ENCODE results near the gene DGLUCY. TPM values are rescaled to one million over a fixed set of nuclear protein-coding genes. Genes with fewer than 3 reads are reported as not detected.

DGLUCY gene
- polyA plus RNA-seq, 2 donors = 18.0 to 26.1 TPM

DNA sequence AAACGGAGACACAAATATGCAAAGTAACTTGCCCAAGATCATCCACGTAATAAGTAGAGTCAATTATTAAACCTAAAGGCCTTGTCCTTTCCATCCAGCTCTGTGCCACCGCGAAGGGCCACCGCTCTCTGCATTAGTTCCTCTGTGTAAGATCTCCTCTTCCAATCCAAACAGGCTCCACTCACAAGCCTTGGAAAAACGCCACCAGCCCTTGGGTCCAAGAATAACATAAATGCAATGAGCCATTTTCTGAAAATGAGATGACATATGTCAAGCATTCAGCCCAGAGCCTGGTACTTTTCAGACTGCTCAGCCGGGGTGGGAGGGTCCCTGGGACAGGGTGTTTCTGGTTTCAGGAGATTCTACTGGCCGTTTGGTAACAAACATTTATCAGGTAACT is 30.0 kb downstream of the DGLUCY start:
- H3K4me1 ChIP-seq (ENCODE audit: control insufficient read depth in 2 of 2, insufficient read depth in 2 of 2, low read length in 1 of 2) = peaks cover 0 to 2% of the 10 kb centered on the region in 2 donors
- 78 to 83% methylated on average over 8 of the region's 8 CpGs for WGBS, 2 donors
- H3K4me3 ChIP-seq (ENCODE audit: low read depth in 1 of 2, low read length in 2 of 2) = no peak overlapping the region
- H3K27ac ChIP-seq (ENCODE audit: low read depth in 2 of 2, low read length in 1 of 2) = no peak overlapping the region
- peaks cover 0 to 14% of the 10 kb centered on the region in 2 donors for H3K36me3 ChIP-seq (ENCODE audit: control insufficient read depth in 2 of 2, insufficient read depth in 2 of 2, low read length in 1 of 2)
- H3K27me3 ChIP-seq (ENCODE audit: control insufficient read depth in 1 of 2, insufficient read depth in 2 of 2, low read length in 2 of 2) = no peaks in the 10 kb centered on the region
- H3K9me3 ChIP-seq (ENCODE audit: control insufficient read depth in 2 of 2, insufficient read depth in 1 of 2, low read depth in 1 of 2, low read length in 1 of 2) = no peaks in the 10 kb centered on the region

DNA sequence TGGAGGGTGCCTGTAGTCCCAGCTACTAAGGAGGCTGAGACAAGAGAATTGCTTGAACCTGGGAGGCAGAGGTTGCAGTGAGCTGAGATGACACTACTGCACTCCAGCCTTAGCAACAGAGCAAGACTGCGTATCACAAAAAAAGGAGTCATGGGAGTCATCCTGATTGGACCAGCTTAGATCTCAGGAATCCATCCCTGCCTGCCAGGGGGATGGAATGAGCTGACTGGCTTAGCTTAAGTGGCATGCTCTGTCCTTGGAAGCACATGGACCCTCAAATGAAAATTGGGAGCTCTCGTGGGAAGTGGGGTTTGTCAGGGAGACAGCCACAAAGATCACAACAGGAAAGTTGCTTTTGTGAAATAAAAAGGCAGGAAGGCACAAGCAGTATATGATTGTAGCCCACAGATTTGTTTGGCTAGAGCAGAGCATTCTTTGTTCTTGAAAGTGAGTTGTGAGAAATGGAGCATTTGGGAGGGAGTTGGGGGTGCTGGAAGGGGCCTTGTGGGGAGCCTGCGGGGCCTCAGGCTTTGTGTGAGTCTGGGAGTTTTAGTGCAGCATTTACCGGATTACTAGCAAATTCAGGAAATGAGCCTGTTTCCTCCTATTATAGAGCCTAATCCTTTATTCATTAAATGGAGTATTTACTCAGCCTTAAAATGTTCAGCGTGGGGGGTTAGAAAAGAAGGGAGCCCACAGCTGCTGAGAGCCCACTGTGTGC is 30.7 kb downstream of the DGLUCY start:
- Histone ChIP-seq H3K36me3 (ENCODE audit: control insufficient read depth in 2 of 2, insufficient read depth in 2 of 2, low read length in 1 of 2) (peaks cover 0 to 12% of the 10 kb centered on the region in 2 donors), H3K4me1 (ENCODE audit: control insufficient read depth in 2 of 2, insufficient read depth in 2 of 2, low read length in 1 of 2) (peaks cover 2 to 3% of the 10 kb centered on the region in 2 donors), H3K27me3 (ENCODE audit: control insufficient read depth in 1 of 2, insufficient read depth in 2 of 2, low read length in 2 of 2) (no peaks in the 10 kb centered on the region), H3K9me3 (ENCODE audit: control insufficient read depth in 2 of 2, insufficient read depth in 1 of 2, low read depth in 1 of 2, low read length in 1 of 2) (no peaks in the 10 kb centered on the region), H3K27ac (ENCODE audit: low read depth in 2 of 2, low read length in 1 of 2) (peak overlapping the region; percentile 4 to 70), H3K4me3 (ENCODE audit: low read depth in 1 of 2, low read length in 2 of 2) (no peak overlapping the region)
- WGBS, 2 donors = 70 to 72% methylated on average over 5 of the region's 5 CpGs

- no peaks in the 10 kb centered on the region for H3K27me3 ChIP-seq (ENCODE audit: control insufficient read depth in 1 of 2, insufficient read depth in 2 of 2, low read length in 2 of 2)
- 88 to 93% methylated on average over 11 of the region's 11 CpGs for WGBS, 2 donors
- H3K4me3 ChIP-seq (ENCODE audit: low read depth in 1 of 2, low read length in 2 of 2) = no peak overlapping the region
- no peaks in the 10 kb centered on the region for H3K9me3 ChIP-seq (ENCODE audit: control insufficient read depth in 2 of 2, insufficient read depth in 1 of 2, low read depth in 1 of 2, low read length in 1 of 2)
- H3K4me1 ChIP-seq (ENCODE audit: control insufficient read depth in 2 of 2, insufficient read depth in 2 of 2, low read length in 1 of 2) = peaks cover 2 to 3% of the 10 kb centered on the region in 2 donors
- peaks cover 0 to 12% of the 10 kb centered on the region in 2 donors for H3K36me3 ChIP-seq (ENCODE audit: control insufficient read depth in 2 of 2, insufficient read depth in 2 of 2, low read length in 1 of 2)
- peak overlapping the region in 1 of 2 donors; percentile 19 for H3K27ac ChIP-seq (ENCODE audit: low read depth in 2 of 2, low read length in 1 of 2)
Measured at GRCh38 chr14:91145391-91146160, 31.7 kb downstream of the DGLUCY start.

- H3K4me1 ChIP-seq (ENCODE audit: control insufficient read depth in 2 of 2, insufficient read depth in 2 of 2, low read length in 1 of 2) = peaks cover 2 to 3% of the 10 kb centered on the region in 2 donors
Measured at GRCh38 chr14:91146661-91147060, 32.8 kb downstream of the DGLUCY start.

DNA sequence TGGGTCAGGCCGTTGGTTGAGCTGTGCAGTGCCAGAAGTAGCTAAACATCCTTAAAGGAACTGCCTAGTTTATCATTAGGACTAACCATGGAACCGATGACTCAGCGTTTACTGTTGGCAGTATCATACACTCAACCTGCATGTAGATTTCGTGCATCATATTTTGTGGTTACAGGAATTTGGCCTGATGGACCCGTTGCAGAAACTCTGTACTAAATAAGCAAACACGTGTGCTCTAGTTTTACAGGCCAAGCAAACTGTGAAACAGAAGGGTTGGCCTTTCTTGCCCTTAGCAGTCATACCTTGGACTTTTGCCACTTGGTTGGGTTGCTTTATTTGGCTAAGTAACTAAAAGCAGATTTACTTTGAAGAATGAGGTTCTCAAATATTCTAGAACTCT is 35.6 kb downstream of the DGLUCY start:
- H3K9me3 ChIP-seq (ENCODE audit: control insufficient read depth in 2 of 2, insufficient read depth in 1 of 2, low read depth in 1 of 2, low read length in 1 of 2) = no peaks in the 10 kb centered on the region
- no peaks in the 10 kb centered on the region for H3K27me3 ChIP-seq (ENCODE audit: control insufficient read depth in 1 of 2, insufficient read depth in 2 of 2, low read length in 2 of 2)
- whole genome bisulfite sequencing, 2 donors = 13 to 21% methylated on average over 6 of the region's 6 CpGs
- peaks cover 0 to 10% of the 10 kb centered on the region in 2 donors for H3K36me3 ChIP-seq (ENCODE audit: control insufficient read depth in 2 of 2, insufficient read depth in 2 of 2, low read length in 1 of 2)
- peak overlapping the region; percentile 65 to 84 for H3K27ac ChIP-seq (ENCODE audit: low read depth in 2 of 2, low read length in 1 of 2)
- H3K4me3 ChIP-seq (ENCODE audit: low read depth in 1 of 2, low read length in 2 of 2) = no peak overlapping the region
- peaks cover 2 to 3% of the 10 kb centered on the region in 2 donors for H3K4me1 ChIP-seq (ENCODE audit: control insufficient read depth in 2 of 2, insufficient read depth in 2 of 2, low read length in 1 of 2)

More at GRCh38 chr14:91146661-91147060, 32.8 kb downstream of the DGLUCY start:
- peaks cover 0 to 12% of the 10 kb centered on the region in 2 donors for H3K36me3 ChIP-seq (ENCODE audit: control insufficient read depth in 2 of 2, insufficient read depth in 2 of 2, low read length in 1 of 2)
- no peaks in the 10 kb centered on the region for H3K9me3 ChIP-seq (ENCODE audit: control insufficient read depth in 2 of 2, insufficient read depth in 1 of 2, low read depth in 1 of 2, low read length in 1 of 2)
- H3K27ac ChIP-seq (ENCODE audit: low read depth in 2 of 2, low read length in 1 of 2) = no peak overlapping the region
- no peaks in the 10 kb centered on the region for H3K27me3 ChIP-seq (ENCODE audit: control insufficient read depth in 1 of 2, insufficient read depth in 2 of 2, low read length in 2 of 2)
- 82 to 85% methylated on average over 5 of the region's 5 CpGs for WGBS, 2 donors
- H3K4me3 ChIP-seq (ENCODE audit: low read depth in 1 of 2, low read length in 2 of 2) = no peak overlapping the region

- no peak overlapping the region for H3K27ac ChIP-seq (ENCODE audit: low read depth in 2 of 2, low read length in 1 of 2)
- no peak overlapping the region for H3K4me3 ChIP-seq (ENCODE audit: low read depth in 1 of 2, low read length in 2 of 2)
- H3K4me1 ChIP-seq (ENCODE audit: control insufficient read depth in 2 of 2, insufficient read depth in 2 of 2, low read length in 1 of 2) = peaks cover under 1 to 6% of the 10 kb centered on the region in 2 donors
- H3K36me3 ChIP-seq (ENCODE audit: control insufficient read depth in 2 of 2, insufficient read depth in 2 of 2, low read length in 1 of 2) = peaks cover 0 to 1% of the 10 kb centered on the region in 2 donors
- no peaks in the 10 kb centered on the region for H3K9me3 ChIP-seq (ENCODE audit: control insufficient read depth in 2 of 2, insufficient read depth in 1 of 2, low read depth in 1 of 2, low read length in 1 of 2)
- H3K27me3 ChIP-seq (ENCODE audit: control insufficient read depth in 1 of 2, insufficient read depth in 2 of 2, low read length in 2 of 2) = no peaks in the 10 kb centered on the region
- WGBS, 2 donors = 75 to 82% methylated on average over 2 of the region's 2 CpGs
Measured at GRCh38 chr14:91152499-91152898, 38.6 kb downstream of the DGLUCY start.

DNA sequence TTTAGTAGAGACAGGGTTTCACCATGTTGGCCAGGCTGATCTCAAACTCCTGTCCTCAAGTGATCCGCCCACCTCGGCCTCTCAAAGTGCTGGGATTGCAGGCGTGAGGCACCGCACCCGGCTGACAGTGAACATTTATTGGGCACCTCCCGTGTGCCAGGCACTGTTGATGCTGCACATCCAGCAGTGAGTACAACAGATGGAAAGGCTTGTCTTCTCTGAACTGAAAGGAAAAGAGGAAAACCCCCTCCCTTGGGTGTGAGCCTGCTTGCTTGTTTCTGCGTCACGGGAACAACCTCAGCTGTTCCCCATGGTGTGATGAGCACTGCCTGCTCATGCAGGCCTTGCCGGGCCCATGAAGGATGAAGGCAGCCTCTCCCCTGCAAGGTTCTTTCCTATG is 39.5 kb downstream of the DGLUCY start:
- H3K27me3 ChIP-seq (ENCODE audit: control insufficient read depth in 1 of 2, insufficient read depth in 2 of 2, low read length in 2 of 2) = no peaks in the 10 kb centered on the region
- no peak overlapping the region for H3K4me3 ChIP-seq (ENCODE audit: low read depth in 1 of 2, low read length in 2 of 2)
- no peak overlapping the region for H3K27ac ChIP-seq (ENCODE audit: low read depth in 2 of 2, low read length in 1 of 2)
- H3K36me3 ChIP-seq (ENCODE audit: control insufficient read depth in 2 of 2, insufficient read depth in 2 of 2, low read length in 1 of 2) = peaks cover 0 to 4% of the 10 kb centered on the region in 2 donors
- H3K4me1 ChIP-seq (ENCODE audit: control insufficient read depth in 2 of 2, insufficient read depth in 2 of 2, low read length in 1 of 2) = peaks cover 5 to 6% of the 10 kb centered on the region in 2 donors
- no peaks in the 10 kb centered on the region for H3K9me3 ChIP-seq (ENCODE audit: control insufficient read depth in 2 of 2, insufficient read depth in 1 of 2, low read depth in 1 of 2, low read length in 1 of 2)
- WGBS, 2 donors = 82 to 83% methylated on average over 9 of the region's 9 CpGs

GRCh38 chr14:91154851-91155625 is 41.2 kb downstream of the DGLUCY start:
- Histone ChIP-seq H3K4me1 (ENCODE audit: control insufficient read depth in 2 of 2, insufficient read depth in 2 of 2, low read length in 1 of 2) (peaks cover 3 to 5% of the 10 kb centered on the region in 2 donors), H3K27ac (ENCODE audit: low read depth in 2 of 2, low read length in 1 of 2) (peak overlapping the region in 1 of 2 donors; percentile 72), H3K27me3 (ENCODE audit: control insufficient read depth in 1 of 2, insufficient read depth in 2 of 2, low read length in 2 of 2) (no peaks in the 10 kb centered on the region), H3K9me3 (ENCODE audit: control insufficient read depth in 2 of 2, insufficient read depth in 1 of 2, low read depth in 1 of 2, low read length in 1 of 2) (no peaks in the 10 kb centered on the region), H3K4me3 (ENCODE audit: low read depth in 1 of 2, low read length in 2 of 2) (no peak overlapping the region), H3K36me3 (ENCODE audit: control insufficient read depth in 2 of 2, insufficient read depth in 2 of 2, low read length in 1 of 2) (peaks cover 4% of the 10 kb centered on the region in 2 donors)
- 35 to 38% methylated on average over 16 of the region's 16 CpGs for WGBS, 2 donors

DNA sequence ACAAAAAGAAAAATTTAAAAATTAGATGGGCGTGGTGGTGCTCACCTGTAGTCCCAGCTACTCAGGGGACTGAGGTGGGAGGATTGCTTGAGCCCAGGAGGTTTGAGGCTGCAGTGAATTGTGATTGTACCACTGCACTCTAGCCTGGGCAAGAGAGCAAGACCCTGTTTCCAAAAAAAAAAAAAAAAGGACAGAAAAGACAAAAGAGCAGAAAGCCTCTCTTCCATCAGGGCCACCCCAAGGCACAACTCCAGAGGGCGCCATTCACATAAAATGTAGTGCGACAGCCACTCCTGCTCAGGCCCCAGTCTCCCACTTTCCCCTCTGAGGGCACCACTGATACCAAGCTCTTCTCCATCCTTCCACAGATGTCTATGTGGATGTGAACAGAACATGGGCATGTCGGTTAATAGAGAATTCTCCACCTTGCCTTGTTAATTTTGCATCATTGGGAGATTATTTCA is 41.8 kb downstream of the DGLUCY start:
- peaks cover 3 to 5% of the 10 kb centered on the region in 2 donors for H3K4me1 ChIP-seq (ENCODE audit: control insufficient read depth in 2 of 2, insufficient read depth in 2 of 2, low read length in 1 of 2)
- no peaks in the 10 kb centered on the region for H3K9me3 ChIP-seq (ENCODE audit: control insufficient read depth in 2 of 2, insufficient read depth in 1 of 2, low read depth in 1 of 2, low read length in 1 of 2)
- H3K36me3 ChIP-seq (ENCODE audit: control insufficient read depth in 2 of 2, insufficient read depth in 2 of 2, low read length in 1 of 2) = peaks cover 4 to 7% of the 10 kb centered on the region in 2 donors
- H3K27ac ChIP-seq (ENCODE audit: low read depth in 2 of 2, low read length in 1 of 2) = no peak overlapping the region
- no peaks in the 10 kb centered on the region for H3K27me3 ChIP-seq (ENCODE audit: control insufficient read depth in 1 of 2, insufficient read depth in 2 of 2, low read length in 2 of 2)
- H3K4me3 ChIP-seq (ENCODE audit: low read depth in 1 of 2, low read length in 2 of 2) = no peak overlapping the region
- WGBS, 2 donors = 95 to 96% methylated on average over 4 of the region's 4 CpGs
